Stimulated activated CD8-positive, alpha-beta memory T cell treated with anti-CD3 and anti-CD28 coated beads, Interleukin-12 subunit alpha, Interleukin-12 subunit beta, amount 100 ng/mL, for 24 hours (primary cell): ENCODE data around the gene DMKN.
A peak's percentile ranks its signal among the peaks of the same experiment; 100 is the strongest.
"Not testable (repeated sequence)": the region's sequence is repeated elsewhere in the genome, so short reads cannot be mapped to it uniquely, and the experiment has no call there.

Source experiments
- DNase-seq: peaks from one replicate; pipeline ENCODE4 v3.0.0-alpha.2; 2020; ENCODE audit errors: extremely low read depth

The DMKN gene

GRCh38 chr19:35498220-35498619, 15.2 kb downstream of the DMKN start:
- no peak for DNase-seq

- no peak for DNase-seq
These were observed 16.0 kb downstream of the DMKN start for GRCh38 chr19:35497406-35497805.

- peak; percentile 51 for DNase-seq
These were observed 18.1 kb downstream of the DMKN start for GRCh38 chr19:35495107-35496064.

- DNase-seq = no peak
These were observed 19.5 kb downstream of the DMKN start for GRCh38 chr19:35493971-35494370.

- DNase-seq = no peak
These were observed 21.6 kb downstream of the DMKN start for GRCh38 chr19:35491836-35492360.

GRCh38 chr19:35490364-35490763, 23.1 kb downstream of the DMKN start, which contains the start of gene KRTDAP:
TSS of gene KRTDAP (minus strand) at chr19:35490464. CDS start at chr19:35490442, 22 bp downstream.
- DNase-seq = no peak

GRCh38 chr19:35488677-35489076, 24.8 kb downstream of the DMKN start:
- no peak for DNase-seq

- no peak for DNase-seq
These were observed 25.7 kb downstream of the DMKN start for GRCh38 chr19:35487656-35488182.

GRCh38 chr19:35486268-35486708, 27.2 kb downstream of the DMKN start:
- DNase-seq = no peak

- DNase-seq = no peak
These were observed 29.0 kb downstream of the DMKN start for GRCh38 chr19:35484252-35485036.

GRCh38 chr19:35483089-35483488, 30.4 kb downstream of the DMKN start:
- DNase-seq = no peak

GRCh38 chr19:35478794-35479677, 34.4 kb downstream of the DMKN start:
- DNase-seq = no peak

GRCh38 chr19:35476149-35476548, 37.3 kb downstream of the DMKN start:
- no peak for DNase-seq

GRCh38 chr19:35474594-35474993, 38.9 kb downstream of the DMKN start:
- DNase-seq = not testable (repeated sequence)

GRCh38 chr19:35474104-35474503, 39.3 kb downstream of the DMKN start:
- no peak for DNase-seq

- DNase-seq = no peak
These were observed 41.5 kb downstream of the DMKN start for GRCh38 chr19:35471946-35472345.

GRCh38 chr19:35471075-35471474, 42.4 kb downstream of the DMKN start:
- DNase-seq = not testable (repeated sequence)

- no peak for DNase-seq
These were observed 43.3 kb downstream of the DMKN start for GRCh38 chr19:35470128-35470527.

GRCh38 chr19:35468637-35469036, 44.8 kb downstream of the DMKN start:
- peak; percentile 17 for DNase-seq

- no peak for DNase-seq
These were observed 47.2 kb downstream of the DMKN start for GRCh38 chr19:35466259-35466658.

- not testable (repeated sequence) for DNase-seq
These were observed 50.5 kb downstream of the DMKN start for GRCh38 chr19:35462956-35463355.
